H9 (cell line): ENCODE data around the gene TRIM28. TPM values are rescaled to one million over a fixed set of nuclear protein-coding genes. Genes with fewer than 3 reads are reported as not detected.

Source experiments
- DNase-seq: peaks from one replicate; pipeline ENCODE4 v3.0.0-alpha.2; 2017
- H2AFZ ChIP-seq: one replicate; pipeline ENCODE4 v1.6.1; 2013; ENCODE audit warnings: mild to moderate bottlenecking, low read length, control low read depth, moderate library complexity
- H2AK5ac ChIP-seq: 2 replicates; pipeline ENCODE4 v1.6.1; 2013; ENCODE audit warnings: low read length, control low read depth, mixed read lengths; ENCODE audit not compliant: insufficient read length
- H2BK120ac ChIP-seq: one replicate; pipeline ENCODE4 v1.6.1; 2013; ENCODE audit warnings: low read depth, mild to moderate bottlenecking, low read length, control low read depth, inconsistent platforms; ENCODE audit not compliant: poor library complexity, severe bottlenecking
- H2BK12ac ChIP-seq: 2 replicates; pipeline ENCODE4 v1.6.1; 2013; ENCODE audit warnings: low read length, control low read depth, mixed read lengths, low read depth; ENCODE audit not compliant: insufficient read length
- H2BK15ac ChIP-seq: 2 replicates; pipeline ENCODE4 v1.6.1; 2013; ENCODE audit warnings: low read depth, low read length, control low read depth
- H2BK20ac ChIP-seq: one replicate; pipeline ENCODE4 v1.6.1; 2013; ENCODE audit warnings: low read depth, mild to moderate bottlenecking, low read length, control low read depth, inconsistent platforms; ENCODE audit not compliant: poor library complexity, severe bottlenecking
- H2BK5ac ChIP-seq: 2 replicates; pipeline ENCODE4 v1.6.1; 2013; ENCODE audit warnings: low read length, control low read depth, mixed read lengths; ENCODE audit not compliant: insufficient read length
- H3K14ac ChIP-seq: 2 replicates; pipeline ENCODE4 v1.6.1; 2013; ENCODE audit warnings: low read length, control low read depth; ENCODE audit not compliant: insufficient read depth
- H3K18ac ChIP-seq: 2 replicates; pipeline ENCODE4 v1.6.1; 2013; ENCODE audit warnings: low read depth, mild to moderate bottlenecking, mixed read lengths, low read length, control low read depth; ENCODE audit not compliant: insufficient read length
- H3K23ac ChIP-seq: 2 replicates; pipeline ENCODE4 v1.6.1; 2013; ENCODE audit warnings: low read length, control low read depth, mixed read lengths, low read depth; ENCODE audit not compliant: insufficient read length
- H3K23me2 ChIP-seq: 2 replicates; pipeline ENCODE4 v1.6.1; 2013; ENCODE audit warnings: low read depth, mild to moderate bottlenecking, mixed read lengths, low read length, control low read depth; ENCODE audit not compliant: insufficient read length, poor library complexity, severe bottlenecking
- H3K27ac ChIP-seq: 2 replicates; pipeline ENCODE4 v1.5.1; 2013; ENCODE audit warnings: low read length, control low read depth, mixed read lengths, low read depth; ENCODE audit not compliant: insufficient read length
- H3K27me3 ChIP-seq: 2 replicates; pipeline ENCODE4 v1.6.1; 2013; ENCODE audit warnings: low read length, control low read depth, inconsistent platforms; ENCODE audit not compliant: insufficient read depth
- H3K4ac ChIP-seq: 2 replicates; pipeline ENCODE4 v1.6.1; 2013; ENCODE audit warnings: low read depth, mild to moderate bottlenecking, control low read depth, inconsistent platforms, low read length, moderate library complexity
- H3K4me1 ChIP-seq: 2 replicates; pipeline ENCODE4 v1.6.1; 2013; ENCODE audit warnings: low read length, control low read depth, inconsistent platforms; ENCODE audit not compliant: insufficient read depth
- H3K4me2 ChIP-seq: 2 replicates; pipeline ENCODE4 v1.6.1; 2013; ENCODE audit warnings: low read length, control low read depth, mixed read lengths; ENCODE audit not compliant: insufficient read length, insufficient read depth
- H3K56ac ChIP-seq: 2 replicates; pipeline ENCODE4 v1.6.1; 2013; ENCODE audit warnings: low read depth, mild to moderate bottlenecking, mixed read lengths, low read length, control low read depth; ENCODE audit not compliant: insufficient read length
- H3K79me1 ChIP-seq: 2 replicates; pipeline ENCODE4 v1.6.1; 2013; ENCODE audit warnings: low read depth, mild to moderate bottlenecking, moderate library complexity, low read length, control low read depth, inconsistent platforms; ENCODE audit not compliant: insufficient read depth, poor library complexity, severe bottlenecking
- H3K79me2 ChIP-seq: 2 replicates; pipeline ENCODE4 v1.6.1; 2013; ENCODE audit warnings: low read length, control low read depth, inconsistent platforms; ENCODE audit not compliant: insufficient read depth
- H3K9ac ChIP-seq: 2 replicates; pipeline ENCODE4 v1.6.1; 2013; ENCODE audit warnings: low read length, control low read depth, mixed read lengths; ENCODE audit not compliant: insufficient read length; ENCODE audit errors: extremely low read depth
- H3K9me3 ChIP-seq: one replicate; pipeline ENCODE4 v1.6.1; 2013; ENCODE audit warnings: low read depth, low read length, inconsistent platforms; ENCODE audit not compliant: control insufficient read depth
- H3T11ph ChIP-seq: one replicate; pipeline ENCODE4 v1.6.1; 2013; ENCODE audit warnings: mild to moderate bottlenecking, low read length, control low read depth, inconsistent platforms
- H4K20me1 ChIP-seq: one replicate; pipeline ENCODE4 v1.6.1; 2013; ENCODE audit not compliant: control insufficient read depth, insufficient read length, insufficient read depth
- H4K5ac ChIP-seq: 2 replicates; pipeline ENCODE4 v1.6.1; 2013; ENCODE audit warnings: low read depth, mild to moderate bottlenecking, mixed read lengths, low read length, control low read depth; ENCODE audit not compliant: insufficient read length
- H4K8ac ChIP-seq: replicated peaks from 2 replicates; pipeline ENCODE4 v1.6.1; 2013; ENCODE audit warnings: low read length, control low read depth, mixed read lengths, low read depth; ENCODE audit not compliant: insufficient read length
- H4K91ac ChIP-seq: 2 replicates; pipeline ENCODE4 v1.6.1; 2013; ENCODE audit warnings: low read depth, mild to moderate bottlenecking, moderate library complexity, mixed read lengths, low read length, control low read depth; ENCODE audit not compliant: insufficient read length
- H3K27ac Mint-ChIP-seq, 3 experiments: 2 replicates in 2 of 3; 3 replicates in 1 of 3; pipeline ENCODE4 v1.8.0; 2020 to 2021; ENCODE audit warnings: mixed read lengths in 3 of 3, mild to moderate bottlenecking in 1 of 3, moderate library complexity in 1 of 3
- H3K27me3 Mint-ChIP-seq: 2 replicates; pipeline ENCODE4 v1.8.0; 2021; ENCODE audit warnings: low read depth, mild to moderate bottlenecking, moderate library complexity, mixed read lengths
- H3K36me3 Mint-ChIP-seq, 3 experiments: 2 replicates in 2 of 3; 3 replicates in 1 of 3; pipeline ENCODE4 v1.8.0; 2020 to 2021; ENCODE audit warnings: low read depth in 3 of 3, mixed read lengths in 3 of 3; ENCODE audit not compliant: insufficient read depth in 1 of 3
- H3K4me1 Mint-ChIP-seq, 2 experiments: 2 replicates each; pipeline ENCODE4 v1.8.0; 2020; ENCODE audit warnings: mixed read lengths in 2 of 2
- H3K4me3 Mint-ChIP-seq, 2 experiments: 2 replicates in 1 of 2; 3 replicates in 1 of 2; pipeline ENCODE4 v1.8.0; 2020 to 2021; ENCODE audit warnings: mild to moderate bottlenecking in 2 of 2, mixed read lengths in 2 of 2, moderate library complexity in 1 of 2
- H3K9me3 Mint-ChIP-seq, 2 experiments: 2 replicates in 1 of 2; 3 replicates in 1 of 2; pipeline ENCODE4 v1.8.0; 2020; ENCODE audit warnings: mild to moderate bottlenecking in 2 of 2, mixed read lengths in 2 of 2, moderate library complexity in 1 of 2
- CTCF ChIP-seq: fragments of 200-600 bp; sonication (generic); conservative IDR thresholded peaks from 3 replicates; pipeline ENCODE4 v1.8.0; 2021; ENCODE audit warnings: antibody characterized with exemption, mild to moderate bottlenecking
- WGBS: extraction: QIAGEN DNeasy Blood & Tissue Kit; methylation state at CpG from one replicate; pipeline ENCODE4 v1.1.7; 2013; ENCODE audit warnings: missing lambda C conversion rate, low lambda C conversion rate, mixed read lengths; ENCODE audit not compliant: insufficient read length; ENCODE audit errors: extremely low coverage; 5-methylcytosine and 5-hydroxymethylcytosine counted together
- total RNA-seq: library from RNA; stranded (reverse); gene quantifications from 2 replicates; pipeline ENCODE4 v1.2.1, GENCODE V29; 2021

TRIM28 gene
- total RNA-seq, 1 experiment from 2014 or later, result 1,084 TPM

DNA sequence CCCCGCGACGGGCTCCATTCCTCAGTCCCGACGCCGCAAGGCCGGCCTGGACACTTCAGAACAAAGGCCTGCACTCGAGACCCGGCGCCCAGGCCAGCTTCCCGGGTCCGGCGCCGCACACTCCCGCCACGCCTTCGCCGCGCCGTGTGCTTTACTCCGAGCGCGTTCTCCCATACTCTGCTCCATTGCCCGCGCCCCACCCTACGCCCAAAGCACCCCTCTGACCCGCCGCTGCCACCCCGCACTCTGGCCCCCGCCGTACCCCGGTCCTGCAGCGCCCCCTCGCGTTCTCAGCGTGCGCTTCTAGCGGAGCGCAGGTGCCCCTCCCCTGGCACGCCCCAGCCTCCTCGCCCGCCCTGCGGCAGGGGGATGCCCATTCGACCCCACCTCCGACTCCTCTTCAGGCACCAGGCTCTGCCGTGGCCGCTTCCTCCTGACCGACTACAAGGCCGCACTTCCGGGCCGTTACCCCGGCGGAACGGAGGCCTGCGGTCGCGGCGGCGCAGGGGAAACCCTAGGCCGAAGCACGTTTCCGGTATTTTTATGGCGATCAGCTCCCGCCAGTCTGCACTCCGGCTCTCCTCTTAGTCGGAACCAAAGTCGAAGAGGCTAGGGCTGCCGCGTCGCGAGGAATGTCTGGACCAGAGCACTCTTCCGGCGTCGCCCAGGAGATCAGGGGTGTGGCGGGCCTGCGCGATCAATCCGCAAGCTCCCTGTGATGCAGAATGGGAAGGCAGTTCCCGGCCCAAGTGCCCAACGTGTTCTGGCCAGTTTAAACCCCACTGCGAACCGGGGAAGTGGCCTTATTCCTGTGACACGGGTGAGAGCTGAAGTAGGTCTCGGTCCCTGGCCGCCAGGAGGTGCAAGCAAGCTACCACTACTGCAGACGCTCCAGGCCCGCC is 24.3 kb upstream of the TRIM28 start, which contains the start of gene ZBTB45:
TSS of gene ZBTB45 (minus strand) at position 456 of the 902 bp plus-strand sequence. CDS start 2,137 bp downstream, outside the sequence.
- no peak within 1 kb of the TSS for H3T11ph ChIP-seq
- TF ChIP-seq CTCF, result peak; percentile 68
- Mint-ChIP-seq H3K4me3 (peak within 1 kb of the TSS; percentile 91 to 96), H3K9me3 (peaks cover 0 to 3% of the 10 kb centered on the region in 2 experiments; a peak in 1 of 5 replicates), H3K4me1 (peaks cover 46 to 48% of the 10 kb centered on the region in 2 experiments), H3K36me3 (peaks cover 9 to 19% (median 13%) of the 10 kb centered on the region in 3 experiments), H3K27ac (peak within 1 kb of the TSS; percentile 75 to 100 (median 99)), H3K27me3 (no peaks in the 10 kb centered on the region)
- H2BK20ac ChIP-seq, result no peak within 1 kb of the TSS
- H4K5ac ChIP-seq, result peak within 1 kb of the TSS; percentile 19
- peak within 1 kb of the TSS; percentile 95 for H3K18ac ChIP-seq
- no peak within 1 kb of the TSS; the same call in 1 of the 2 replicates for H3K4ac ChIP-seq
- no peak within 1 kb of the TSS for H2BK120ac ChIP-seq
- peak within 1 kb of the TSS; percentile 69 for H3K27ac ChIP-seq
- H3K79me1 ChIP-seq, result no peaks in the 10 kb centered on the region
- H2BK12ac ChIP-seq, result no peak within 1 kb of the TSS
- H2AK5ac ChIP-seq, result no peak within 1 kb of the TSS
- peak within 1 kb of the TSS; percentile 85 for H3K4me2 ChIP-seq
- H3K23me2 ChIP-seq, result peaks cover 20% of the 10 kb centered on the region
- H2AFZ ChIP-seq, result no peak within 1 kb of the TSS
- H3K23ac ChIP-seq, result no peak within 1 kb of the TSS
- H3K14ac ChIP-seq, result peak within 1 kb of the TSS; percentile 96
- no peaks in the 10 kb centered on the region; the same call in 1 of the 2 replicates for H3K4me1 ChIP-seq
- no CpG with 5 or more reads among the region's 87 CpGs for WGBS
- no peak within 1 kb of the TSS for H2BK15ac ChIP-seq
- no peaks in the 10 kb centered on the region for H3K9me3 ChIP-seq
- H3K79me2 ChIP-seq, result peaks cover 2% of the 10 kb centered on the region; the same call in 1 of the 2 replicates
- no peak within 1 kb of the TSS for H4K8ac ChIP-seq
- no peaks in the 10 kb centered on the region for H3K27me3 ChIP-seq
- no peaks in the 10 kb centered on the region for H4K20me1 ChIP-seq
- no peak within 1 kb of the TSS for H3K56ac ChIP-seq
- H2BK5ac ChIP-seq, result no peak within 1 kb of the TSS
- peak; percentile 95 for DNase-seq
- H3K9ac ChIP-seq, result peak within 1 kb of the TSS; percentile 96
- no peak within 1 kb of the TSS for H4K91ac ChIP-seq
